HG02981 (cell line): ENCODE measurements around the gene PCGF2.

Experiments used
- ATAC-seq: cut with Tn5 transposase; IDR thresholded peaks from one replicate; pipeline ENCODE4 v1.9.1; 2021; ENCODE audit warnings: mild to moderate bottlenecking, moderate library complexity; ENCODE audit not compliant: unreplicated experiment

Gene PCGF2

DNA sequence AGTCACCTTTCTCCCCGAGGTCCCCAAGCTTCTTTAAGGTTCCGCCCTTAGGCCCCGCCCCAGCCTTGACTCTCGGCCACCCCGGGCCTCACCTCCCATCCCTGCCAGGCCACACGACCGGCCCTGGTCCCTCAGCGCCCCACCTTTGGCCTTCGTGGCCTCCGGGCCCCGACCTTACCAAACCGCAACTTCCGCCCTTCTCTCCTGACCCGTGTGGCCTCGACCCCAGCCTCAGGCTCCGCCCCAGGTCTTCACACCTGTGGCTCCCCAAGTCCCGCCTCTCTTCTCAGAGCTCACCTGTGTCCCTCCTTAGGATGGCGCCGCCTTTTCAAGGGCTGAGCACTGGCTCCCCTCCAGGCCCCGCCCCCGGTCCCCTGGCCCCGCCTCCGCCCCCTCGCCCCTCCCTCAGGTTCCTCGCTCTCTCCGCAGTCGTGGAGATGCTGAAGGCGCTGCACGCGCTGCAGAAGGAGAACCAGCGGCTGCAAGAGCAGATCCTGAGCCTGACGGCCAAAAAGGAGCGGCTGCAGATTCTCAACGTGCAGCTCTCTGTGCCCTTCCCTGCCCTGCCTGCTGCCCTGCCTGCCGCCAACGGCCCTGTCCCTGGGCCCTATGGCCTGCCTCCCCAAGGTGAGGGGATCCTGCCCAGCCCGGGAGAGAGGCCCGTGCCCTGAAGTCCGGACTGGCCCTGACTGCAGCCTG is 28.0 kb downstream of the PCGF2 start:
- ATAC-seq = no peak

DNA sequence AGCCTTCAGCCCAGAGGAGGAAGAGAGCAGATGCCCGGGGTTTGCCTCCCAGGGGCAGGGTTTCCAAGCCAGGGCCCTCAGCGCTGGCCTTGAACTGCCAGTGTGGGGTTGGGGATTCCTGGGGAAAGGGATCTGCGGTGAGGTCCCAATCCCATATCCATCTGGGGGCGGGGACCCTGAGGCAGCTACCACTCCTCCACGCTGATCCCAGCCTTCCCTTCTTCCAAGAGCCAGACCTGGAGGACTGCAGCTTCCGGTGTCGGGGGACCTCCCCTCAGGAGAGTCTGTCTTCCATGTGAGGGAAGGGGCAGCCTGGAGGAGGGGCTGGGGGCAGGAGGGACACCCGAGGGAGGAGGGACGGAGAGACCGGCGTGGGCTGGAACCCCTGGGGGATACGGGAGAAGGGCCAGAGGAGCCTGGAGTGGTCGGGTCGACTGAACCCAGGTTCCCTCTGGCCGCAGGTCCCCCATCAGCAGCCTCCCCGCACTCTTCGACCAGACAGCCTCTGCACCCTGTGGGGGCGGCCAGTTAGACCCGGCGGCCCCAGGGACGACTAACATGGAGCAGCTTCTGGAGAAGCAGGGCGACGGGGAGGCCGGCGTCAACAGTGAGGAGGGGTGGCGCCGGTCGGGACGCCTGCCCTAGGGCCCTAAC is 28.7 kb downstream of the PCGF2 start:
- no peak for ATAC-seq

DNA sequence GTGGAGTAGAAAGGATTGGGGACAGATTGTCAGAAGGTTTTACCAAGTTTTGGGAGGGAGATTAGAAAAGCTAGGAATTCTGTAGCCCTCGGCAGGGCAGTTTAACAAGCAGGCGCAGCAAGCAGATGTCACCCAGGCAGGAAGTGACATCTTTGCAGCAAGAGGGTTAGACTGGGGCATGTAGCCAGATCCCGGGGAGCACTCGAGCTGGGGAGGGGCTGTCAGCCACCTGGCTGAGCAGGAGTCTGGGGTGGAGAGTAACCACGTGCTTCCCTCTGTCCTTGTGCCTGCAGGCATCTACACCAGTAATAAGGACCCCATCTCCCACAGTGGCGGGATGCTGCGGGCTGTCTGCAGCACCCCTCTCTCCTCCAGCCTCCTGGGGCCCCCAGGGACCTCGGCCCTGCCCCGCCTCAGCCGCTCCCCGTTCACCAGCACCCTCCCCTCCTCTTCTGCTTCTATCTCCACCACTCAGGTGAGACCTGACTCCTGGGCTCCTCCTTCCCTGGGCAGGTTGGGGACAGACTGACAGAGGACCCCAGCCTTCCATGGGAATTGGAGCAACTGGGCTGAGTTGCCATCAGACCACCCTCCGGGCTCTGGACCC is 30.9 kb downstream of the PCGF2 start:
- no peak for ATAC-seq

DNA sequence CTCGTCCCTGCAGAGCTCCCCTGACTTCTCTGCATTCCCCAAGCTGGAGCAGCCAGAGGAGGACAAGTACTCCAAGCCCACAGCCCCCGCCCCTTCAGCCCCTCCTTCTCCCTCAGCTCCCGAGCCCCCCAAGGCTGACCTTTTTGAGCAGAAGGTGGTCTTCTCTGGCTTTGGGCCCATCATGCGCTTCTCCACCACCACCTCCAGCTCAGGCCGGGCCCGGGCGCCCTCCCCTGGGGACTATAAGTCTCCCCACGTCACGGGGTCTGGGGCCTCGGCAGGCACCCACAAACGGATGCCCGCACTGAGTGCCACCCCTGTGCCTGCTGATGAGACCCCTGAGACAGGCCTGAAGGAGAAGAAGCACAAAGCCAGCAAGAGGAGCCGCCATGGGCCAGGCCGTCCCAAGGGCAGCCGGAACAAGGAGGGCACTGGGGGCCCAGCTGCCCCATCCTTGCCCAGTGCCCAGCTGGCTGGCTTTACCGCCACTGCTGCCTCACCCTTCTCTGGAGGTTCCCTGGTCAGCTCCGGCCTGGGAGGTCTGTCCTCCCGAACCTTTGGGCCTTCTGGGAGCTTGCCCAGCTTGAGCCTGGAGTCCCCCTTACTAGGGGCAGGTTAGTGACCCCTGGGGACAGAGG is 31.6 kb downstream of the PCGF2 start:
- ATAC-seq = no peak

DNA sequence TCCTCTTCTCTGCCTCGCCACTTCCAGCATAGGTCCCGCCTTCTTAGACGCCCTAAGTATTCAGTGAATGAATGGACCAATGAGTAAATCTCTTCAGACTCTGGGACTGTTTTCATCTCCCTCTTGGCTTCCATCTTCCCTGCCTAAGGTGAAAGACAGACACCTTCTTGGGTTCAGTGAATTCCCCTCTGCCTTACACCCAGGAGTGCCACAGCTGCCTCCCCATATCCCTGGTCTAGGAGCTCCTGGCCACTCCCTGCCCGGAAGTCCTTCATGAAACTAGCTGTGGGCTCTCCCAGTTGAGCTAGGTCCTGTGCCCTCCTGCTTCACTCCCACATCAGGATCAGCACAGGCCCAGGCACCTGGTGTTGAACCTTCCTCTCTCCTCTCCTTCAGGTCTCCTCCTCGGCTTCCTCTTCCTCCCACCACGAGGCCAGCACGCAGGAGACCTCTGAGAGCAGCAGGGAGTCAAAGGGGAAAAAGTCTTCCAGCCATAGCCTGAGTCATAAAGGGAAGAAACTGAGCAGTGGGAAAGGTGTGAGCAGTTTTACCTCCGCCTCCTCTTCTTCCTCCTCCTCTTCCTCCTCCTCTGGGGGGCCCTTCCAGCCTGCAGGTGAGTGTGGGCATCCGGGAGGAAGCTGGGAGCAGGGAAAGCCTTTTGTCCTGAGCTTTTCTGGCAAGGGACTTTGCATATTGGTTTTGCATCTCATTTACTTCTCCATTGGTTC is 32.8 kb downstream of the PCGF2 start:
- ATAC-seq = no peak

DNA sequence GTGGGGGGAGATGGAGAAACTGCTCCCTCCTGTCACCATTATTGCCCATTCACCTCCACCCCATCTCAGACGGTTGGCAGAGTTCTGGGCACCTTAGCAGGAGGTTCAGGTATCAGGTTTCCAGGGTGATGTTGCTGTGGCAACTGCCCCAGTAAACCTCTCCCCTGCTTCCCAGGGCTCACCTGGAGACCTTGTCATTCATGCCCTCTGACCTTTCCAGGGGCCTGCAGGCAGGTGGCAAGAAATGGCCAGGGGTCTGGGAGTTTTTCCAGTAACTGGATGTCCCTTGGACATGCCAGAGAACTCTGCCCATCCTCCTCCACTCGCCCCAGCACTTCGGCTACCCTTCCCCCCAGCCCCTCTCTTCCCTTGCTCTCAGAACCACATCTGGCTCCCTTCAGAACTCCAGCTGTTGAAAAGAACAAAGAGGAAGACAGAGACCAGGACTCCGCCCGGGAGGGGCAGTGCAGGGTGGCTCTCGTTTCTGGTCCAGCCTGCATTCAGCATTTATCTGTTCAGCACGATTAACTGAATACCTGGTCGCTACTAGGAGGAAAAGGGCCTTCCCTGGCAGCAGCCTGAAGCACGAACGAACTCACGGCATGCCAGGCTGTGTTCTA is 34.6 kb downstream of the PCGF2 start:
- no peak for ATAC-seq

DNA sequence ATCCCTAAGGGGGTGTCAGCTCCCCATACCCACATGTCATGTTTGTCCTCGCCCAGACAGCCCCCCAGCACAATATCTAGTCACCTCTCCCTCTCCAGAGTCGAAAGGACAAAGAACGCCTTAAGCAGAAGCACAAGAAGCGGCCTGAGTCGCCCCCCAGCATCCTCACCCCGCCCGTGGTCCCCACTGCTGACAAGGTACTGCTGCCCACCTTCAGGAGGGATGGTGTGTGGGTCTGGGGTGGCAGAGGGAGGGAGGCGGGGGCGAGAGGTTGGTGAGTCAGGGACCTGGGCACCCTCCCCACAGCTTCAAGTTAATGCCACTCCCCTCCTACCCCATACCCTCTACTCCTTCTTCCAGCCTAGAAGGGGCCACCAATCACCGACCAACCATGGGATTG is 35.5 kb downstream of the PCGF2 start:
- ATAC-seq = no peak

DNA sequence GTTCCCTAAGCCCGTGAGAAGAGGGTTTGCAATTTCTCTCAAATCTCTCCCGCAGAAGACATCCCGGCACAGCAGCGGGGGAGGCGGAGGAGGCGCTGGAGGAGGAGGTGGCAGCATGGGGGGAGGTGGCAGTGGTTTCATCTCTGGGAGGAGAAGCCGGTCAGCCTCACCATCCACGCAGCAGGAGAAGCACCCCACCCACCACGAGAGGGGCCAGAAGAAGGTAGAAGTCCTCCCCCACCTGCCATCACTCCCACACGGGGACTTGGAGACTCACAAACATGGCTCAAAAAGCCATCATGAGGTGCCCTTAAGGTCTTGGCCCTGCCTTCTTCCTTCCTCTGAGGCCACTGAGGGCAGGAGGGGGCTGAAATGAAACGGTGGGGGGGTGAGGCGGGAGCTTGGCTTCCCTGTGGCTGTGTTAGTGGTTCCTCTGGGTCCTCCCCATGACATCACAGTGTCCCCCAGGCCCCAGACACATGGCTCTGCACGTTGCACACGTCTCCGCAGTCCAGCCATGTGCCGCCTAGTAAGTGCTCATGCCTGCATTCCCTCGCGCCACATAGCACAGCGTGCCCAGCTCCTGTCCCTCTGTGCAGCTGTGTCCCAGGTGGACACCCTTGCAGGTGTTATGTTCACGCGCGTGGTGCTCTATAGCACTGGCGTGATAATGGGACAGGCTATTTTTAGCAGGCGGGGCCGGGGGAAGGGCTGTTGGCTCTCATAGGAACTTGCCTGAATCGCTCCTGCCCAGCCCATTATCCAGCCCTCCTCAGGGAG is 36.2 kb downstream of the PCGF2 start:
- ATAC-seq = no peak

DNA sequence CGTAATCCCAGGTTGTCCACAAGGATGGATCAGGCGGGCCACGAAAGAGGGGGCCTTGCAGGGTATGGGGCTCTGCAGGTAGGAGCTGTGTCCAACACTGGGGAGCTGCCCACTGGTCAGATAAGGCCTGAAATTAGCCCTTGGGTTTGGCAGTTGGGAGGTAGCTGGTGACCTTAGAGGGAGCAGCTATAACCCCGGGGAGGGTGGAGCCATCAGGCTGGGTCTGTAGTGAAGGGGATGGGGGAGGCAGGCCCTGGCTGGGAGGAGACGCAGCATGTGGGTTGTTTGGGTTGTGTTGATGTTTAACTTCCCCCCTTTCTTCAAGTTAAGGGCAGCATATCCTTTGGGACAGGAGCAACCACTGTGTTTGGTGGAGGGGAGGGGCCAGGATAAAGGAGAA is 37.2 kb downstream of the PCGF2 start:
- ATAC-seq = no peak

DNA sequence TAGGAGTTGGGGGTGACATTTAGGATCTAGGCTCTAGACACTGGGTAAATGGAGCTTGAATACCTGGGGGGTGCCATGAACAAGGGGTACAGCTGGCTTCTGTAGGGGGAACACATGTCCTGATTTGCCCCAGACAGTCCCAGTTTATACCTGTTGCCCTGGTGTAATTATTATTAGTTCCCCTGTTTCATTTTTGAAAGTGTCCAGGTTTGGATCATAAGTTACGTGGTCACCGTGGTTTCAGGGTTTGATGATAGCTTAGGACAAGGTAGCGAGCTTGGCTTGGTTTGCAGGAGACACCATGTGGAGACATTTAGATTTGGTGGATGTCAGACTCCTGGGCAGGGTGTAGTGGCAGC is 37.6 kb downstream of the PCGF2 start:
- no peak for ATAC-seq

DNA sequence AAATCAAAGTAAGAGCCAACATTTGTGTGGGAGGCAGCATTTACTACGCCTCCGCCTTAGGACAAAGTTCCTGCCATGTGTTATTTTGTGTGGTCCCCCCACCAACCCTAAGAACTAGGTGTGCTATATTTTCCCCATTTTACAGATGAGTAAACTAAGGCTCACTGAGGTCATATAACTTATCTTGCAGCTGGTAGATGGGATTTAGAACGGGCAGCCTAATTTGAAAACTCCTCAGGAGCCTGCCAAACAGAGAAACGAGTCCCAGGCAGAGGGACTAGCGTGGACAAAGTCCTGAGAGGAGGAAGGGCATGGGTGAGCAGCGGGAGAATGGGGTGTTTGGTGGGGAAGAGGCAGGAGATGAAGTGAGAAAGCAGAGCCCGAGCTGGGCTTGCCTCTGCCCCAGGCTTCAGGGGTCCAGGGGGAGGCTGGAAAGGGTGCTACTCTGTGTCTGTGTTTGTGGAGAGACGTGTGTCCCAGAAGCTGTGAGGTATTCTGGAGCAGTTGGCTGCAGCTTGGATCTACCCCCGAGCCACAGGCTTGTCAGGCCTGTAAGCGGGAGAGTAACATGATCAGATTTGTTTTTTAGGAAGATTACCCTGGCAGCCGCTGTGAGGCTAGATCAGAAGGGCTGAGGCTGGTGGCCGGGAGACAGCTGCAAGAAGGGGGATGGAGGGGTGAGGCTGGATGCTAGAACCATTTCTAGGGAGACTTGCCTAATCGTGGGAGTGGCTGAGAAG is 38.1 kb downstream of the PCGF2 start:
- ATAC-seq = no peak

DNA sequence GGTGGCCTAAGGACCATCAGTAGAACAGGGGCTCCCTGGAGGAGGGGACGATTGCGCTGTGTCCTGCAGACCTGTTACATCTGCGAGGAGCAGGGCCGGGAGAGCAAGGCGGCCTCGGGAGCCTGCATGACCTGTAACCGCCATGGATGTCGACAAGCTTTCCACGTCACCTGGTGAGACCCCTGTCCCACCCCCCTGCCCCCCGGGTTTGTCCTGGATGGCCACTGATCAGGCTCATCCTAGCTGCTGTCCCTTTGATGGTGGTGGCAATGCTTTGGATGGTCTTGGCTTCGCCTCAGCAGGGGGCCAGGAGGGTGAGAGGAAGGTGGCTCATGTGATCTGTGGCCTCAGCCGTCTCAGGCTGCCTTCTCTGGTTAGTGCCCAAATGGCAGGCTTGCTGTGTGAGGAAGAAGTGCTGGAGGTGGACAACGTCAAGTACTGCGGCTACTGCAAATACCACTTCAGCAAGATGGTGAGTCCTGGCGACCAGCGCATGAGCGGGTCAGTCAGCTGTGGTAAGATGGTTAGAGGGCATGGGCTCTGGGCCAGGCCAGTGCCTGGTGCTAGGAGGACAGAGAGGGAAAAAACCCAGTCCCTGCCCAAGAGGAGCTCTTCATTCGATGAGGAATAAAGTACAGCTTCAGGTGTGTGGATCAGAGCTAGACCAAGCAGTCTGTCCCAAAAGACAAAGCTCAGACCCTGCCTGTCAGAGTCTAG is 38.9 kb downstream of the PCGF2 start:
- ATAC-seq = no peak

DNA sequence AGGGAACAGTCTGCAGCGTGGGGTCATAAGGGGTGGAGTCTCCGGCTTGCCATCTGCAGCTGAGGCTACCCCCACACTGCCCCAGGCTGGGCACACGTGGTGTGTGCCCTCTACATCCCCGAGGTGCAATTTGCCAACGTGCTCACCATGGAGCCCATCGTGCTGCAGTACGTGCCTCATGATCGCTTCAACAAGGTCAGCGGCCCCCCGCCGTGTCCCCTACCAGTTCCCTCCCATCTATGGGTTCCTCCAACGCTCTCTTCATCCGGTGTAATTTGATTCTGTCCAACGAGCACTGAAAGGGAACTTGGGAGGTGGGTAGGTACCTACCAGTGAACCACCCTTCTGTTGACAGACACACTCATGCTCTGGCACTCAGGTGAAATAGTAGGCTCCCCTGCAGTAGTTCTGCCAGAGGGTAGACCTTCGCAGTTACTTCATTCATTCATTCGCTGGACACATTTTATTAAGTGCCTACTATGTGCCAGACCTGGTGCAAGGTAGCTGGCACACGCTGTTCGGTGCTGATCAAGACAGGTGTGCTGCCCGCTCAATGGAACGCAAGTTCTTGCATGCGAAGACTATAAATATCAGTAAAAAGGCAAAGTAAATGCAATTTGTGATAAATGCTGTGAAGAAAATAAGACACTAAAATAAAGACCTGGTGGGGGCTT is 40.3 kb downstream of the PCGF2 start:
- ATAC-seq = no peak

DNA sequence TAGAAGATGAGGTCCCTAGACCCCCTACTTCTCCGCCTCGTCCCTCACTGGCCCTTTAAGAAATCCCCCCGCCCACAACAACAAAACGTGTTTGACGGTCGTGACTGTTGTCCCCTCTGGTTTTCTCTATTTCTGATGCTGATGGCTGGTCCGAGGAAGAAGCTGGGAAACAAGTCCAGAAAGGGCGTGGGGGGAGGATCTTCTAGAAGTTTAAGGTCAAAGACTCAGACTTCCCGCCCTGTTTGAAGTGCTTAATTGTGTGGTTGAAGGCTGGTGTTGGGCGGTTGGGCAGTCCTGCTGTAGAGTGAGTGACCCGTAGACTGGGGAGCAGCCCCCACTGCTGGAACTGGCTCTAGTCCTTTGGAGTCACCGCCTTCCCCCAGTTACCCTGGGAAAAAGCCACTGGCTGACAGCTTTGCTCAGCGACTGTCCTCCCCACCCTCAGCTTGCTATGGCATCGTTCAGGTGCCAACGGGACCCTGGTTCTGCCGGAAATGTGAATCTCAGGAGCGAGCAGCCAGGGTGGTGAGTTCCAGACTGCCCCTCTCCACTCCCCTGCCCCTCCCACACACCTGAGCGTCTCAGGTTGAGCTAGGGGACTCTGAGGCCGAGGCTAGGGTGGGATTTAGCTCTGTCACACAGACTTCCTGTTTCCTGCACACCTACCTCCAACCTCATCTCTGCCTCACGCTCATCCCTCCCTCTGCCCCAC is 41.5 kb downstream of the PCGF2 start:
- no peak for ATAC-seq

DNA sequence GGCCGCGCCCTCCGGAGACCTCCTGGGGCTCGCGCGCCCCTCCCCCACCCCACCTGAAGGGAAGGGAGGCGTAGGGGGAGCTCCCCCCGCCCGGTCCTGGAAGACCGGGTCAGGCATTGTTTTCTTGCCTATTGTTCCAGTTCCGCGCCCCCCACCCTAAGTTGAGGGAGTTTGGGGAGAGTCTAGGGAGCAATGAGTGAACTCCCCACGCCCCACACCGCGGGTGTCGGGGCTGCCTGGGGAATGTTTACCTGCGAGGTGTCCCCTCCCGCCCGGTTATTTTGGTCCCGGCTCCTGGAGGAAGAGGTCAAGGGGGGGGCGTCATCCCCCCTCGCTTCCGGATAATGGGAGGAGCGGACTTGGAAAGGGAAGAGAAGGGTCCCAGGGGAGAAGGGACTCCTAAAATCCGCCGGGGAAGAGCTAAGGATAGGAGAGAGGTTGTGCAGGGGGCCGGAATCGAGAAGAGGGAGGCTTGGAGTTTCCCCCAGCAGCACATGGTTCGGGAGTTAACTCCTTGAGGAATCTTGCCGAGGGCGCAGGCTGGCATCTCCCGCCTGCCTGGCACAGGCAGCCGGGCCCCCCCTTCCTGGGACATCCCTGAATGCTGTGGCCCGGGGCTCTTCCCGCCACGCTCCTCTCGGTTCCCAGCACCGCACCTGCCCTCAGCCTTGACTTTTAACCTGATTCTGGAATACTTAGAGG is 42.2 kb downstream of the PCGF2 start:
- ATAC-seq = no peak

DNA sequence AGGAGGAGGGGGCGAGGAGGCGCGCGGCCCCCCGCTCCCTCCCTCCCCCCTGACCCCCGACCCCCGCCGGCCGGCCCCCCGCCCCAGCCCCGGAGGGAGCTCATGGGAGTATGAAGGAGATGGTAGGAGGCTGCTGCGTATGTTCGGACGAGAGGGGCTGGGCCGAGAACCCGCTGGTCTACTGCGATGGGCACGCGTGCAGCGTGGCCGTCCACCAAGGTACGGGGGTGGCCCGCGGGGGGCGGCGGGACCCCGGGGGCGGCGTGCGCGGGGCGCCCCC is 42.7 kb downstream of the PCGF2 start:
- ATAC-seq = no peak
